Measurements from ENCODE around the gene MYO1F.
A peak's percentile ranks its signal among the peaks of the same experiment; 100 is the strongest.
"Not testable (repeated sequence)": the region's sequence is repeated elsewhere in the genome, so short reads cannot be mapped to it uniquely, and the experiment has no call there.

MYO1F gene

DNA sequence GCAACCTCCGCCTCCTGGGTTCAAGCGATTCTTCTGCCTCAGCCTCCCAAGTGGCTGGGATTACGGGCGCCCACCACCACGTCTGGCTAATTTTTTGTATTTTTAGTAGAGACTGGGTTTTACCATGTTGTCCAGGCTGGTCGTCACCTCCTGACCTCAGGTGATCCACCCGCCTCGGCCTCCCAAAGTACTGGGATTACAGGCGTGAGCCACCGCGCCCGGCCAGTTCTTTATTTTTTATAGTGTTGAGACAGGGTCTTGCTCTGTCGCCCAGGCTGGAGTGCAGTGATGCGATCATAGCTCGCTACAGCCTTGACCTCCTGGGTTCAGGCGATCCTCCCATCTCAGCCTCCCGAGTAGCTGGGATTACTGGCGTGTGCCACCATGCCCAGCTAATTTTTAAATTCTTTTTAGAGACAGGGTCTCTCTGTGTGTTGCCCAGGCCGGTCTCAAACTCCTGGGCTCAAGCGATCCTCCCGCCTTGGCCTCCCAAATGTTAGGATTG is 62.7 kb downstream of the MYO1F start:
- not testable (repeated sequence) for DNase-seq

DNA sequence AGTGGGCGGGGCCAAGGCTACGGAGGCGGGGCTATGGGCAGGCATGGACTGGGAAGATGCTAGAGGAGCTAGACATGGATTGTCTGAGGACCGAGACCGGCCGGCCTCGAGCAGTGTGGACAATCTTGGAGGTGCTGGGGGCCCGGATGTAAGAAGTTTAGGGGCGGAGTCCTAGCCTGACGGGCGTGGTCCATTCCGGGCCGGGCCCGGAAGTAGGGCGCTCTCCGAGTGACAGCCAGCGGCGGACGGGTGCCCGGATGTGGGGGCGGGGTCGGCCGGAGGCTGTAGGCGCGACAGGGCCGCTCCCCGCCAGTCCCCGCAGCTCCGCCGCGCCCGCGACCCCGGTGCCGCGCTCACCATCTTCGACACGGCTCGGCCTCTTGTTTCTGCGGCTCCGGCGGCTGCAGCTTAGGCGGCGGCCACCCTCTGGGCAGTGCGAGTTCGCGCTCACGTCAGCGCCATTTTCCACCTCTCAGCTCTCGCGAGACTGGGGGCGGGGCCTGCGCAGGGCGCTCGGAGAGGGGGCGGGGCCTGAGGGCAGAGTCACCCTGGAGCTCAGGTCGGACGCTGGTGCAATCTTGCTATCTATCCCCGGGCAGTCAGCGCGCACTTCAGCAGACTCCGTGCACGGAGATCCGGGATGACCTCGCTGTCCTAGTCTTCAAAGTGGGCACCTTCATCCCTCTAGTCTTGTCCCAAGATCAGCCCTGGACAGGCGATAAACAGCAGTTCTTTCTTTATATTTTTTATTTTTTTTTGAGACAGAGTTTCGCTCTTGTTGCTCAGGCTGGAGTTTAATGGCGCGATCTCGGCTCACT is 63.3 kb downstream of the MYO1F start, which contains the start of gene ZNF414:
ZNF414 (minus strand) TSS at position 481 of the 818 bp plus-strand sequence; CDS start at position 360, 121 bp downstream.
- peak; percentile 80 for DNase-seq

DNA sequence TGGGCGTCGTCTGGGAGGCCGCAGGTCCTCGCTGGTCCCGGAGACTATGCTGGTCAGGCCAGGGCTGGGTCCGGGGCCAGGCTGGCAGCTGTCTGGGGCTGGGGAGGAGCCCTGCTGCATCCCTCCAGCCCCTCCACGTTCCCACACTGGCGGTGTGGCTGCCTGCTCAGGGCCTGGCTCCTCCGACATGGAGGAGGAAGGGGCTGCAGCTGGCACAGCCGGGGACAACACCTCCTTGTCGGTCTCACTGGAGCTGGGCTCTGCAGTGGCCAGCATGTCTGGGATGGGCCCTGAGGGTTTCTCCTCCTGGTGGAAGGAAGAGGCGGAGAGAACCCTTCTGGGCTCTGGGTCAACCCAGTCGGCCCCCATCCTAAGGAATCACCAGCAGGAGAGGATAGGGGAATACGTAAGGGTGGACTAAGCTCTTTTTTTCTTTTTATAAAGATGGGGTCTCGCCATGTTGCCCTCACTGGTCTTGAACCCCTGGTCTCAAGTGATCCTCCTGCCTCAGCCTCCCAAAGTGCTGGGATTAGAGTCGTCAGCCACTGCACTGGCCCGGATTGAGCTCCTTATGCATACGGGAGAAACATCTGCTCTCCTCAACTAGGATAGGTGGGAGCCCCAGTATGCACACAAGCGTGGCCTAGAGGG is 64.1 kb downstream of the MYO1F start:
- no peak for DNase-seq

DNA sequence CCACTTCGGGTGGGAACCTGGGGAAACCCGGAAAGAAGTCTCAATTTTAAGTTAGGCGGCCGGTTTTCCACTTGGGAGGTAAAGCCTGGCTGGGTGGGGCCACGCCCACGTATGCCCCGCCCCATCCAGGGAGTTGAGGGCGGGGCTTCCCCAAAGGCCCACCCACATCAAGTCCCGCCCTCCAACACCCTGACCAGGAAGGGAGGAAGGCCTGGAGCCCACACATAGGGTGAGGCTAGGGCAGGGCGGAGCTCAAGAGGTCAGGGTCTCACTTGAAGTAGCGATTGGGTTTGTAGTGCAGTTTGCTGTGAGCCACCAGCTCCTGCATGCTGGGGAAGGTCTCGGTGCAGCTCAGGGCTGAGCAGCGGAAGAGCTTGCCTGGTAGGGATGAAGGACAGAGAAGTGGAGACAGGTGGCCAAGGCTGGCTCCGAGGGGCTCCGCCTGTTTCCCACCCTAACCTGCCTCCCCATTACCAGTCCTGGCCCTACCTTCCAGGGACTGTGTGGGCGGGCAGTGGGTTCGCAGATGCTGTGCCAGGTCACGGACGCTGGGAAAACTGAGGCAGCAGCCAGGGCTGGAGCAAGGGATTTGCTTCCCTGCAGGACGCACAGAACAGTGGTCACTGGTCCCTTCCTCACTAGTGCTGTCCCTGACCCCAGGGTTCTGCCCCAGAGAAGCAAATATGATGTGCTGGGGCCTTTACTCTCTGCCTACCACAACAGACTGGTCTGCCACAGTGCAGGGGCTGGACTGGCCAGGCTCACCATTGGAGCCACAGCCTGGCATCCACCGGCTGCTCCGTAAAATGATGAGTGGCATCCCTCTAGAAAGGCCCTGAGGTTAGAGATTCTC is 64.9 kb downstream of the MYO1F start:
- DNase-seq: no peak

DNA sequence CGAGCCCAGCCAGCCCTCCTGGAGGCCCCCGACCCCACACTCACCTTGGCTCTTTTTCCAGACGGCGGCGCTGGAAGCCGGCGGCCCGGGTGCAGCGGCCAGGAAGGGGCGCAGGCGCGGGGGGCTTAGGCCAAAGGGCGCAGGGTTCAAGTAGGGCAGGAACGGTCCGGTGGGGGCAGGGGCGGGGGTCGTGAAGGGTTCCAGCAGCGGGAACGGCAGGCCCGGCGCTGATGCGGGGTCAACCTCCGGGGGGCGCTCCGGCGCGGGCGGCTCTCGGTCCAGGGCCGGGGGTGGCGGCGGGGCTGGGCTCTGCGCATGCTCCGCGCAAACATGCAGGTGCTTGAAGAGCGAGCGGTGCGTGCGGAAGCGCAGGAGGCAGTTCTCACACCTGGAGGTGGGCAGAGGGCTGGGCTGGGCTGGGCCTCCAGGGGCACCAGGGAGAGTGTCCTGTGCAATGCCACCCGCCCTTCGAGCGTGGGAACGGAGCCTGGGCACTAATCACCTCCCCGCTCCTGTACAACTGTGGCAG is 65.6 kb downstream of the MYO1F start:
- DNase-seq: no peak

DNA sequence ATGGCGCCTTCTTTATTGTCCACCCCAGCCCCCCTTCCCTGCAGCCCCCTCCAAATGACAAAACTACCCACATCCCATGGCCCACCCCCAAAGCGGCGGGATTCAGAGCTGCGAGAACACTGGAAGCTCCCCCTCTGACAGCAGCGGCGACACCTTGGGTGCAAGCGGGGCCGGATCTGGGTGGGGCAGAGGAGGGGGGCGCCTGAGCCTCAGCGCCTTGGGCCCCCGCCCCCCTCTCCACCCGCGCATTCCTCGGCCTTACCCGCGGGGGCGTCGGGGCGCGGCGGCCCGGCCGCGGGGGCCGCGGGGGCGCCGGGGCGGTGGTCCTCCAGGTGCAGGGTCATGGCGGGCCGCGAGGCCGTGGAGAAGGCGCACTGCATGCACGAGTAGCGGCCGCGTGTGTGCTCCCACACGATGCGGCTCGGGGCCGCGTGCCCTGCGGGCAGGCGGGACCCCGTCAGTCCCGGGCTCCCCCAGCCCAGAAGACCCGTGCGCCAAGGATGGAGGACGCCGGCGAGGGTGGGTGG is 66.6 kb downstream of the MYO1F start:
- DNase-seq: no peak

DNA sequence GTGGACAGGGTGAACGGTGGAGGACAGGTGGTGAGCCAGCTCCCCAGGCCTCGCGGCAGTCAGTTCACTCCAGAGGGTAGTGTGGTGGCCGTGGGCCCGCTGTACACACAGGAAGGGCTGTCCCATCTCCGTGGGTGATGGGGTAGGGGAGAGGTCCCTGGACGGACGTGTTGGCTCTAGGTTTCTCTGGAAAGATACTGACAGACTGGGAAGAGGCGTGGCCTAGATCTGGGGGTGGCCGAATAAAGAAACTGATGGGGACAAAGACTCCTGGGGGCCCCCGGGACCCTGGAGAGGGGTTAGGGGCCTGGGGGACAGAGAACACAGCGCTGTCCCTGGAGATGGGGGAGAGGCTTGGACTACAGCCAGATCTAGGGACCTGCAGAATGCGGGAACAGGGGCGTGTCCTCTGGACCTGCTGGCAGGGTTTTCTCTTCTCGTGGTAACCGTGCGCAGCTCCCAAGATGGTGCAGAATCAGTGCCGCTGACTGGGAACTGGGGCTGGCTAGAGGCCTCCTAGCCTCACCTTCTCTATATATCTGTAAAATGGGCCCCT is 70.8 kb downstream of the MYO1F start:
- no peak for DNase-seq

DNA sequence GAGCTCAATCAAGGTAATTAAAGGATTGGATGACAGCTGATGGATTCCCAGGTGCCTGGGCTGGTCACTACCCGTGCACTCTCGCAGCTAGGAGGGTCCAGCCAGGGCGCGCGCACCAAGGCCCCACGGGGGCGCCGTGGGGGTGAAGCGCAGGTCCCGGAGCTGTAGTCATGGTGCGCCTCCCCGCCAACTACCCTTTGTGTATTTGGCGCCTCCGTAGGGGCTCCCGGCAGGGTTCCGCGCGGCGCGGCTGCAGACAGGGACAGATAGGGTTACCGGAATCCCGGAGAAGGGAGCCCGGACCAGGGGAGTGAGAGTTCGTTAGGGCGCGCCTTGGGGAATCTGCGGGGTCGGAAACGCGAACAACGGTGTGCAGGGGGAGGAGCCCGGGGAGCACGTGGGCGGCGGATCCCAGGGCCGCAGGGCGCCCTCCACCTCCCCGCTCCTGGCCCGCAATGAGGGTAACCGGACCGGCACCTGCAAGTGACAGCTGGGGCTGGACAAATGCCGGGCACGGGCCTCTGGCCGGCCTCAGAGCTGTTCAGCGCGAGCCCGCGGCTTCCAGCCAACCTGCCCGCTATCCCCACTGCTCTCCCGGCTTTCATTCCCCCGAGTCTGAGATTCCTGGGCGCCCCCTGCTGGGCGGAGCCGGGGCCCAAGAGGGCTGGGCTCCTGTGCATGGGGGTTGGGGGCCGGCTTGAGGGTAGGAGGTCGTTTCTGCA is 71.4 kb downstream of the MYO1F start:
- peak; percentile 56 for DNase-seq

DNA sequence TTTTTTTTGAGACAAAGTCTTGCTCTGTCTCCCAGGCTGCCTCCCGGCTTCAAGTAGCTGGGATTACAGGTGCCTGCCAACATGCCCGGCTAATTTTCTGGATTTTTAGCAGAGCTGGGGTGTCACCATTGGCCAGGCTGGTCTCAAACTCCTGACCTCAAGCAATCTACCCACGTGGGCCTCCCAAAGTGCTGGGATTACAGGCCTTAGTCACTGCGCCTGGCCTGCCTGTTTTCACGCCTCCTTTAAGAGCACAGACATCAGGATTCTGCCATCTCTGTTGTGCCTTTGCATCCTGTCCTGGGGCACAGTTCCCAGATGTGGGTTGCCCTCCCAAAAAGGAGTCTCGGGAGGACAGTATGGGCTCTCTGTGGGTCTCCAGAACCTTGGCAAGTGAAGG is 72.3 kb downstream of the MYO1F start:
- no peak for DNase-seq

DNA sequence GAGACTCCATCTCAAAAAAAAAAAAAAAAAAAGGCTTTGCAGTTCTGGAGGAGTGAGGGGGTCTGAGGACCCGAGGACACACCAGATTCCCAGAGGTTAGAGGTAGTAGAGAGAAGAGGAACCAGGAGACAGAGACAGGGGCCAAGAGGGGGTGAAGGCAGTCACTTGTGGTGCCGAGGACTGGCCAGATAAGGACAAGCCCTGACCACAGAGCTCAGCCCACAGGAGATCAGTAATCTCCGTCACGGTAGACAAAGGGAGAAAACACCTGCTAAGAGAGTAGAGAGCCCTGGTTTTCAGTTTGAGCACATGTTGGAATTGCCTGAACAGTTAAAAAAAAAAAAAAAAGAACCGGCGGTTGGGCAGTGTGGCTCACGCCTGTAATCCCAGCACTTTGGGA is 73.1 kb downstream of the MYO1F start:
- no peak for DNase-seq

DNA sequence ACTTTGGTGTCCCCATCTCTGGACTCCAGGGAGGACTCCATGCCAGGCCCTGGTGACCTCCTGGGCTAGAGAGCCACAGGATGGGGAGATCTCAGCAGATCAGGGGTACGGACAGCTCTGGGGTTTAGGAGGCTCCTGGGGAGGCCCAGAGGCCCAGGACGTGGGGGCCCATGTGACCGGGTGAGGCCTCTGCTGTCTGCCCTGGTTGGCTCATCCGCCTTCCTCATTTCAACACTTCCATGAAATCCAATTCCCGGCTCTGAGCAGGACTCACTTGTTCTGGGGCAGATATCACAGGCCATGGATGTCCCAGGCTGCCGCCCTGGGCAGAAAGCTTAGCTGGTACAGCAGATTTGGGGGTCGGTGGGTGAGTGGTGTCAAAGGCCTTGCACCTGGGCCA is 73.7 kb downstream of the MYO1F start:
- DNase-seq: no peak

DNA sequence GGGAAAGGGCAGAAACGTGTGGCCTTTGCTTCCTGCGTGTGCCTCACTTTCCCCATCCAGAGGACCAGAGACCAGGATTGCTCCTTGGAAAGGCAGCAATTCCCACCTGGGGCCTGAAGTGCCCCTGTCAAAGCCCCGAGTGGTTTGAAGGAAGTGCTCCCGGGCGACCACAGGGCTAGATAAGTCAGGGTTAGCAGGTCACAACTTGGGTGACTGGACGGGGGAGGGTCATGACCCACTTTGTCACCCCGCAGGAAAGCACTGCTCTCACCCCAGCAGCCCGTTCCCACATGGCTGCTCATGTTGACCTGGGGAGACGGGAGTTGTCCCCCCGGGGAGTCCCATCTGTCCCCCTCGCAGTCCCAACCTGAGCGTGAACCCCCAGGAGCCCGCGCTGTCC is 75.3 kb downstream of the MYO1F start:
- no peak for DNase-seq

DNA sequence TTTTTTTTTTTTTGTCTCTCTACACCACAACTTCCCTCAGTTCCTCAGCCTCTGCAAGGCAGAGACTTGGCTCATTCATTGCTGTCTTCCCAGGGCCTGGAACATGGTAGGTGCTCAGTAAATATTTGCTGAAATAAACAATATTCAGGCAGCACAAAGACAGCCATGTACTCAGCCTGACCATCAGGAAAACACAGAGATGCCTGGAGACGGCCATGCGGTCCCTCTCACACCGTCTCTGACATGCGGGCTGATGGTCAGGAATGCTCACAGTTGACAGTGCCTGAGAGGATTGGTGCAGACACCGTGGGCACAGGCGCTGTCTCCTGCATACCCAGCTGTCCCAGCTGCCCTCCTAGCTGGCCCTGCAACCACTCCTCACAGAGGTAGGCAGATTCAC is 75.7 kb downstream of the MYO1F start:
- DNase-seq: no peak

DNA sequence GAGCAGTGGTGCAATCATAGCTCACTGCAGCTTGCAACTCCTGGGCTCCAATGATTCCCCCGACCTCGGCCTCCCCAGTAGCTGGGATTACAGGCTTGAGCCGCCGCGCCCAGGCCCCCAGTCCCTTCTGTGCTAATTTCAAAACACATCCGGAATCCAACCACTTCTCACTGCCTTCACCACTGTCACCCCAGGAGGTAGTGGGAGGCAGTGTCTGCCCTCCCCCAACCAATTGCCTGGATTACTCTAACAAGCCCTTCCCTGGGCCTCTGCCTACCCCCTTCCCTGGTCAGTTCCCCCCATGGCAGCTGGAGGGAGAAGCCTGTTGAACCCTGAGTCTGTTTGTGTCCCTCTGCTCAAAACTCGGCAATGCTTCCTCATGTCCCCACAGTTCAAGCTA is 77.1 kb downstream of the MYO1F start:
- peak; percentile 19 for DNase-seq

DNA sequence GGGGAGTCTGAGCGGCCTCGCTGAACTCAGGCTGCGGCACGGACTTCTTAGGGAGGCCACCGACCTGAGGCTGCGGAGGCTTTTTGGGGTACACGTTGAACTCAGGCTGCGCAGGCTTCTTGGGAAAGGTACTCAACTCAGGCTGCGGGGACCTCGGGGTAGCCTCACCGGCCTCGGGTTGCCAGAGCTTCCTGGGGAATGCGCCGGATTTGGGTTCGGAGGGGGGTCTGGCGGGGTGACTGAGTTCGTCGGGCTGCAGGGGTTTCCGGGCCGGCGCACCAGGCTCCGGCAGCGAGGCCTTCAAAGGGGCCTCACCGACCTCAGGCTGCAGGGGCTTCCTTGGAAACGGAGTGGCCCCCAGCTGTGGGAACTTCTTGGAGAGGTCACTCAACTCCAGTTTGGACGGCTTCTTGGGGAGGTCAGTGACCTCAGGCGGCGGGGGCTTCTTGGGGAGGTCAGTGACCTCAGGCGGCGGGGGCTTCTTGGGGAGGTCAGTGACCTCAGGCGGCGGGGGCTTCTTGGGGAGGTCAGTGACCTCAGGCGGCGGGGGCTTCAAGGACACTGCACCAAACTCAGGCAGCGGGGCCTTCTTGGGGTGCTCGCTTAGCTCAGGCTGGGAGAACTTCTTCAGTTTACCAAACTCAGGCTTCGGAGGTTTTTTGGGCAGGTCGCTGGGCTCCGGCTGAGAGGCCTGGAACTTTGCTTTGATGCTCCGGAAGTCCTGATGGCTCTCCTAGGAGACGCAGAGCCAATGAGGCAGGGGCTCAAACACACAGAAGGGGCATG is 78.0 kb downstream of the MYO1F start:
- DNase-seq: no peak

DNA sequence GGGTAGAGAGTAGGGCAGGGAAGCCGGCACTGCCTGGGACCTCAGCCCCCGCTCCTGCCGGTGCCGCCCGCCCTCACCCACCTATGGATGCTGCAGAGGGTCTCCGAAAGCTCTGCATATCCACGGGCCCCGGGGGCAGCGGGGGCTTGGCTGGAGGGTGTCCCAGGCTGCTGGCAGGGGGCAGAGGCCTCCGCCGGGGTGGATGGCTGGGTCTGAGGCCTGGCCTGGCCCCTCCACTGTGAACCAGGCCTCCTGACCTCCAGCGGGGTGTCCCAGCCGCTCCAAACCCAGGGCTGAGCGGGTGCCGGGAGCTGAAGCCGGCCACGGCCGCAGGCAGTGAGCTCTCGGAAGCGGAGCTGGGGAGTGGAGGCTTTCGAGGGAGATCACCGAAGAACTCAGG is 78.9 kb downstream of the MYO1F start:
- no peak for DNase-seq

DNA sequence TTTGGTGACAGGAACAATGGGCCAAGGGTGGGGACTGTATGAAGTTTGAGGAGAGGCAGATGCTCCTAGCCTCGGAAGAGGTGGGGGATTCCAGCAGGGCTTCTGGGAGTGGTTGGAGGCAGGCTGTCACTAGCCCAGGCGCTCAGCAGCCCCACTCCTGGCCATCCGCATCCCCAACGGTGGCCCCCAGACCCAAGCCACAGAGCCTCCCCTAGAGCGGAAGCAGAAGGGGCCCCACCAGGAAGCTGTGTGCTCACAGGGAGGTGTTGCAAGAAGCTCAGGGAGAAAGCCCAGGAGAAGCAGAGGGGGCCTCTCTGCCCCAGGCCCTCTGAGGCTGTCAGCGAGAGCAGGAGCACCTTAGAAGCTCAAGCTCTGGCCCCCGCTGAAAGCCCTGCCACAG is 83.1 kb downstream of the MYO1F start:
- DNase-seq: peak; percentile 72

DNA sequence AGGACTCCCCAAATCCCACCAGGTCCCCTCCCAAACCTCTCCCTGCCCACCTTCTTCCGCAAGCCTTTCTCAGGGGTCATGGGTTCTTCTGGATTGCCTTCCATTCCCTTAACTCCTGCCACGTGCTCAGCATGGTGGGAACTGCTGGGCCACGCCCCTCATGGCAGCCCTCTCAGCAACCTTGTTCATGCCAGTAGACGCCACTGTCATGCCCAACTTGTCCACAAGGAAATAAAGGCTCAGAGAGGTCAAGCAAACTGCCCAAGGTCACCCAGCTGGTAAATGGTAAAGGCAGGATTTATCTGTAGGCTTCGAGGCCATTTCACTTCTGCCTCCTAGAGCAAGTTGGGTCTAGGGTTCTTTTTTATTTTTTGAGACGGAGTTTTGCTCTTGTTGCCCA is 85.7 kb downstream of the MYO1F start:
- DNase-seq: no peak

DNA sequence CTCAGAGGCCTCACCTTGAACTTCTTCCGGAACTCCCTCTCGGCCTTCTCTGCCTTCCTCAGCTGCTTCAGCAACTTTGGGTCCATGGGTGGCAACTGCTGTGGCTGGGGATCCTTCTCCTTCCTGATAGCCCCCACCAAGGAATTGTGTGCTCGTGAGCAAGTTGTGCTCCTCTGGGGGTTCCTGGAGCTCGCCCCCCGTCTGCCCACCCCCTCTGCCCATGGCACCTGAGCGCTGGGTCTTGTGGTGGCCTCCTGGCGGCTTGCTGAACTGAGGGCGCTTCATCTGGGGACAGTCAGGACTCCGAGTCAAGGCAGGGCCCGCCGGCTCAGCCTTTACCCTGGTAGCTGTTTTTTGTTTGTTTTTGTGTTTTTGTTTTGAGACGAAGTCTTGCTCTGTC is 86.4 kb downstream of the MYO1F start:
- no peak for DNase-seq

DNA sequence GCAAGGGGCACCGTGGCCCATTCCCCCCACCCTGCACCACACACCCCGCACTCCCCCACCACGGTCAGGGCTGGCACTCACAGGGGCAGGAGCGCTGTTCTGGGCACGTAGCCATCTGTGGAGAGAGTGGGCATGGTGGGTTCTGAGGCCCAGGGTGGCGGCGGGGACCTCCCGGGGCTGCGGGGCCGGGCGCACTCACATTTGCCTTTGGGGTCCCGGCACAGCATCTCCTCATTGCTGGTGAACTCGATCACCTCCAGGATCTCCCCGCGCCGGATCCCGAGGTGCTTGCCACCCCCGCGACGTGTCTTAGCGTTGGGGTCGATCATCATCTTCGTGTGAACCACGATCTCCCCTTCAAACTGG is 86.9 kb downstream of the MYO1F start:
- DNase-seq: no peak
